Pancreas (tissue), 10 donors: ENCODE results near the gene NUPR1. TPM values are rescaled to one million over a fixed set of nuclear protein-coding genes. Genes with fewer than 3 reads are reported as not detected.

ENCODE experiments used
- ATAC-seq, 4 donors: fragments of 200-7000 bp; cut with Tn5 transposase; one replicate each; pipeline versions ENCODE4 v1.8.0 to v1.9.1; 2020; ENCODE audit warnings: mild to moderate bottlenecking in 4 of 4, moderate library complexity in 4 of 4
- DNase-seq, 6 donors: peaks; one replicate each; pipeline ENCODE4 v3.0.0-alpha.2; 2020
- FAIRE-seq: peaks from 2 replicates; lab custom pipeline; 2012; peaks lifted over from hg19 to GRCh38; lab: Jason Lieb, UNC
- H3K27ac ChIP-seq, 4 donors: fragments of 200-600 bp; sonication (generic); 1 replicate in 3 of 4; 2 replicates in 1 of 4; pipeline versions ENCODE4 v1.5.0 to v1.8.0; 2020
- H3K27me3 ChIP-seq, 4 donors: fragments of 200-600 bp; one replicate each; pipeline ENCODE4 v1.8.0; 2021
- H3K36me3 ChIP-seq, 3 donors: fragments of 200-600 bp; sonication (generic) in 1 of 3; one replicate each; pipeline versions ENCODE4 v1.5.0 to v1.8.0; 2020 to 2021
- H3K4me1 ChIP-seq, 3 donors: fragments of 200-600 bp; one replicate each; pipeline ENCODE4 v1.8.0; 2021
- H3K4me3 ChIP-seq, 4 donors: fragments of 200-600 bp; sonication (generic) in 2 of 4; one replicate each; pipeline versions ENCODE4 v1.5.0 to v1.8.0; 2020 to 2021
- H3K9me3 ChIP-seq, 4 donors: fragments of 200-600 bp; one replicate each; pipeline ENCODE4 v1.8.0; 2021
- WGBS, 2 donors: extraction: QIAGEN DNeasy Blood & Tissue Kit; methylation state at CpG; one replicate each; pipeline ENCODE4 v1.1.7; 2013; 5-methylcytosine and 5-hydroxymethylcytosine counted together
- intact Hi-C, 3 donors: fragments of 100-400 bp; cut with DNase I; formaldehyde crosslinking; loops; one replicate each; pipeline versions ENCODE4 v1.11.1 to v1.14.2; 2022
- polyA plus RNA-seq, 2 donors: library from polyadenylated mRNA; stranded (reverse); fragments of 200-250 nt; gene quantifications; one replicate each; pipeline ENCODE4 v1.2.3, GENCODE V29; 2013
- total RNA-seq, 6 donors: library from RNA; stranded (reverse); fragmentation: NEBNext Ultra II Directional in 4 of 6; extraction: Animal tissue kit (Norgen Biotek cat#: 25700) in 4 of 6; gene quantifications; one replicate each; pipeline versions ENCODE4 v1.2.1 to v1.2.4, GENCODE V29; 2021 to 2023
- TF ChIP-seq, protein P1 (sequence below), 4 donors: fragments of 200-600 bp; sonication (generic) in 3 of 4; IDR thresholded peaks; one replicate each; pipeline versions ENCODE4 v1.5.0 to v1.8.0; 2021; ENCODE audit warnings: antibody characterized with exemption in 4 of 4
- donor health status: healthy with polysubstance abuse.
- donor health status: DM: no; HTN: no; CAD: no; lungs with moderate emphysema.
- donor health status: DM: no; HTN: no; CAD: no.
- donor health status: control.
- donor health status: control.
- donor health status: Bipolar disorder and iron deficiency.
- donor health status: DM: yes; HTN: yes; CAD: no.
- donor health status: DM: no; HTN: no; CAD: no.
- donor health status: DM: no; HTN: no; CAD: no.
- donor health status: DM: yes; HTN: yes; CAD: no.

The NUPR1 gene
- total and polyA plus RNA-seq, 8 donors = 28.9 to 303 (median 128) TPM

DNA sequence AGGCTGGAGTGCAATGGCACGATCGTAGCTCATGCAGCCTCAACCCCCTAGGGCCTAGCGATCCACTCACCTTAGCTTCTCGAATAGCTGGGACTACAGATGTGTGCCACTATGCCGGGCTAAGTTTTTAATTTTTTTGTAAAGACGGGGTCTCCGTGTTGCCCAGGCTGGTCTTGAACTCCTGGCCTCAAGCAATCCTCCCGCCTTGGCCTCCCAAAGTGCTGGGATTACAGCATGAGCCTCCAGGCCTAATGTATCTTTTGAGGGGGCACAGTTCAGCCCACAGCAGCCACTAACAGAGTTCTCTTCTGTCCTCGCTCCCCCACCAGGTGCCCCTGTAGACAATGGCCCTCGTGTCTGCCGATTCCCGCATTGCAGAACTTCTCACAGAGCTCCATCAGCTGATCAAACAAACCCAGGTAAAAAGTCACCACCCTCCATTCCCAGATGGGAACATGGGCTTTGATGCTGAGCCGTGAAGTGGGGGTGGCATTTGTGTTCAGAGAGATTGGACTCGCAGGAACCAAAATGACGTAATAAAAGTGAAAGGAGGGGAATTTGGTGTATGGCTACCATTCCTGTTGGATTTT lies 42.0 kb upstream of the NUPR1 start:
- H3K27ac ChIP-seq = no peak overlapping the region
- H3K27me3 ChIP-seq = no peaks in the 10 kb centered on the region
- intact Hi-C loops = no loop called here
- WGBS, 2 donors = 91 to 92% methylated on average over 15 of the region's 15 CpGs
- no peaks in the 10 kb centered on the region for H3K4me1 ChIP-seq
- ATAC-seq (no peak), DNase-seq (no peak), FAIRE-seq (no peak)
- TF ChIP-seq, protein P1, sequence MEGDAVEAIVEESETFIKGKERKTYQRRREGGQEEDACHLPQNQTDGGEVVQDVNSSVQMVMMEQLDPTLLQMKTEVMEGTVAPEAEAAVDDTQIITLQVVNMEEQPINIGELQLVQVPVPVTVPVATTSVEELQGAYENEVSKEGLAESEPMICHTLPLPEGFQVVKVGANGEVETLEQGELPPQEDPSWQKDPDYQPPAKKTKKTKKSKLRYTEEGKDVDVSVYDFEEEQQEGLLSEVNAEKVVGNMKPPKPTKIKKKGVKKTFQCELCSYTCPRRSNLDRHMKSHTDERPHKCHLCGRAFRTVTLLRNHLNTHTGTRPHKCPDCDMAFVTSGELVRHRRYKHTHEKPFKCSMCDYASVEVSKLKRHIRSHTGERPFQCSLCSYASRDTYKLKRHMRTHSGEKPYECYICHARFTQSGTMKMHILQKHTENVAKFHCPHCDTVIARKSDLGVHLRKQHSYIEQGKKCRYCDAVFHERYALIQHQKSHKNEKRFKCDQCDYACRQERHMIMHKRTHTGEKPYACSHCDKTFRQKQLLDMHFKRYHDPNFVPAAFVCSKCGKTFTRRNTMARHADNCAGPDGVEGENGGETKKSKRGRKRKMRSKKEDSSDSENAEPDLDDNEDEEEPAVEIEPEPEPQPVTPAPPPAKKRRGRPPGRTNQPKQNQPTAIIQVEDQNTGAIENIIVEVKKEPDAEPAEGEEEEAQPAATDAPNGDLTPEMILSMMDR (IDR thresholded peaks at IDR 0.05) = no peak
- H3K36me3 ChIP-seq = peaks cover 0 to 9% (median 3%) of the 10 kb centered on the region in 3 donors
- H3K4me3 ChIP-seq = no peak overlapping the region
- no peaks in the 10 kb centered on the region for H3K9me3 ChIP-seq

GRCh38 chr16:28575446-28576109 lies 36.8 kb upstream of the NUPR1 start:
- no peak for ATAC-seq
- WGBS, 2 donors = 90 to 95% methylated on average over 8 of the region's 8 CpGs
- no peak overlapping the region for H3K27ac ChIP-seq
- no peak for FAIRE-seq
- no peaks in the 10 kb centered on the region for H3K9me3 ChIP-seq
- no peaks in the 10 kb centered on the region for H3K27me3 ChIP-seq
- no peak overlapping the region for H3K4me3 ChIP-seq
- no peaks in the 10 kb centered on the region for H3K4me1 ChIP-seq
- no peaks in the 10 kb centered on the region for H3K36me3 ChIP-seq
- TF ChIP-seq, protein P1 (IDR thresholded peaks at IDR 0.05) = no peak
- intact Hi-C loops = no loop called here
- DNase-seq = no peak

DNA sequence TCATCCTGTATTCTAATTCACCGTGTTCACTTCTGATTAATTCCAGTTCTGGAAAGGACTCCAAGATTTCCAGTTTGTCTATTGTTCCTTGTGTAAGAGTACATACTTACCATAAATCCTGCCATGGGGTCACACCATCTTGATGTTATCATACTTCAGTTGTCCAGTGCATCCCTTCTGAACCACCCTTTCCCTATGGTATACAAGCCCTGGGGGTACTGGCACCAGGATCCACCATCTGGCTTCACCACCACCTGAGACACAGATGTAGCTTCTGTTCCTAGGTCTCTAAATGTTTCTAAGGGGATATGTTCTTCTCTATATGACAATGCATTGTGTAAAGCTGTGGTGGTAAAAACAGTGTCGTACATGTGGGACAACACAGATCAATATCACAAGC lies 36.2 kb upstream of the NUPR1 start:
- no peak overlapping the region for H3K4me3 ChIP-seq
- no peak overlapping the region for H3K27ac ChIP-seq
- FAIRE-seq (no peak), DNase-seq (no peak), ATAC-seq (no peak)
- WGBS, 2 donors = 94 to 95% methylated on average over 2 of the region's 2 CpGs
- no peaks in the 10 kb centered on the region for H3K27me3 ChIP-seq
- no peaks in the 10 kb centered on the region for H3K4me1 ChIP-seq
- TF ChIP-seq, protein P1 (IDR thresholded peaks at IDR 0.05) = no peak
- H3K36me3 ChIP-seq = no peaks in the 10 kb centered on the region
- intact Hi-C loops = no loop called here
- no peaks in the 10 kb centered on the region for H3K9me3 ChIP-seq

DNA sequence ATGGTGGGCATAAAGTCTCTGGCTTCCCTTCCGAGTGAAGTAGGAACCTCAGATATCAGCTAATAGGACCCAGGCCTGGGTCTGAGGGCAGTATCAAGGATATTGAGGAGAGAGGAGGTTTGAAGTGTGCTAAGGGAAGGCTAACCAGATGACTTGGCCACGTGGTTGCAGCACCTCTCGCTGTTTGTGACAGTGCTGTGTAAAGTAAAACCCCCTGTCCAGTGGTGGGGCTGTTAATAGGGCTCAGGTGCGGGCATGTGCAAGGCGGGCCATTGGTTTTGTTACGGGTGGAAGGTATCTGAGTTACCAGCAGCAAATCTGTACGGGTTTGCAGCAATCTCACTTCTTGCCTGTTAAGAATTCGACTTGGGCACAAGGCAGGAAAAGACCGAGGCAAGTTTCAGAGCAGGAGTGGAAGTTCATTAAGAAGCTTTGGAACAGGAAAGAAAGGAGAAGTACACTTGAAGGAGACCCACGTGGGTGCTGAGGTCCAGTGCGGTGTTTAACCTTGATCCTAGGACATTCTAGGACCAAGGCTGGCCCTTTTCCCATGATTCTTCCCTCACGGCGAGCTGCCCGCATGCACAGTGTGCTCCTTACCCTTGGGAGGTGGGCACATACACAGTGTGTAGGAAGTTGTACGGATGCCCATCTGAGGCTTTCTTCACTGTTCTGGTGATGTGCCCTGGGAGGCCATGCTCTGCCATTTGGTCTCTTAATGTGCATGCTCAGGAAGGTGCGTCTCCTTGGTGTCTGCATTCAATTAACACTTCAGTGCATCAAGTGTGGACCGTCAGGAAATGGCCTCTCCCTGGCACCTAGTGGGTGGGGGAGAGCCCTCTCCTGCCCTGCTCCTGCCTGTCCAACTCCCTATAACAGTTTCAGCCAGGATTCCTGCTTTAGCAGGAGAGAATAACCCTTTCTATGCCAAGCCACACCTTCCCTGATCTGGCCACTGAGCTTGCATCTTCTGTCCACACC lies 35.3 kb upstream of the NUPR1 start:
- FAIRE-seq = no peak
- Histone ChIP-seq H3K27ac (no peak overlapping the region), H3K4me1 (no peaks in the 10 kb centered on the region), H3K4me3 (no peak overlapping the region), H3K27me3 (no peaks in the 10 kb centered on the region), H3K9me3 (no peaks in the 10 kb centered on the region), H3K36me3 (no peaks in the 10 kb centered on the region)
- DNase-seq = no peak
- peak in 1 of 4 donors; percentile 26 for ATAC-seq
- 73 to 83% methylated on average over 17 of the region's 17 CpGs for WGBS, 2 donors
- intact Hi-C loops = no loop called here
- TF ChIP-seq, protein P1 (IDR thresholded peaks at IDR 0.05) = no peak
